HG03558 (cell line): ENCODE results near the gene MSRB1.
"Not testable (repeated sequence)": the region's sequence is repeated elsewhere in the genome, so short reads cannot be mapped to it uniquely, and the experiment has no call there.

Experiments
- ATAC-seq: cut with Tn5 transposase; IDR thresholded peaks from one replicate; pipeline ENCODE4 v1.9.1; 2021; ENCODE audit warnings: moderate number of reproducible peaks; ENCODE audit not compliant: unreplicated experiment; ENCODE audit errors: extremely low read depth

Gene MSRB1

GRCh38 chr16:1941162-1942046 is 1.6 kb downstream of the MSRB1 start:
- no peak for ATAC-seq

DNA sequence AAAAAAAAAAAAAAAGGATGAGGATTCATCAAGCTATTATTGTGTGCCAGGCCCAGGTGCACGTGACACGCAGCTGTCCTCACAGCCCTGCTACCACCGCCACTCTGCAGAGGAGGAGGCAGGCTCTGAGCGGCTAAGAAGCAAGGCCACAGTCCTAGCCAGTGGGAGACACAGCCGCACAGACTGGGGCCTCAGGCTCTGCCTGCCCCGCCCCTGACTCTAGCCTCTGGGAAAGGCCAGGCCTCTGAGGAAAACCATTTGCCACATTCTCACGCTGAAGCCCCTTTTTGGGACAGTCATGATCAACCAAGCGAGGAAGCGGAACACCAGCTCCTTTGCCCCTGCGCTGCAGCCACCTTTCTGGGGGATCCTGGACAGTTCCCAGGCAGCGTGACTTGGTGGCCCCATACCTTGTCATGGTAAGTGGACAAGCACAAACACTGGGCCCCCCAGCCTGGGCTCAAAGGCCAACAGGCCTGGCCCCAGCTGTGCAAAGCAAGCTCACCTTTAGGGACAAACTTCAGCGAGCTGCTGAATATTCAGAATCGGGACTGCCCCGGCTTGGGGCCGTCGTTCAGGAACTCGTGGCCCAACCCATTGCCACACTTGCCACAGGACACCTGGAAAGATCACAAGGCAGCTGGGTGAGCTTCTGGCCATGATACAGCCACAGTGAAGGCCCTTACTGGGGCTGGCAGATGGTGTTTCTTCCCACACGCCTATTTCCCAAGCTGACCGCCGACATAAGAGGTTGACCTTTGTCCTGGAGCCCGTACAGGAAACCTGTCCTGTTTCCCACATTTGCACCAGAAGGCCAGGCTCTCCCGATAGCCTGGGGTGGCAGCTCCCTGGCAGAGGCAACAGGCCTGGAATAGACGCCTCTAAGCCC is 2.5 kb downstream of the MSRB1 start:
- no peak for ATAC-seq

- not testable (repeated sequence) for ATAC-seq
Measured at GRCh38 chr16:1939833-1940232, 3.2 kb downstream of the MSRB1 start.

GRCh38 chr16:1938910-1939309 is 4.1 kb downstream of the MSRB1 start:
- no peak for ATAC-seq

GRCh38 chr16:1938316-1938715 is 4.7 kb downstream of the MSRB1 start:
- no peak for ATAC-seq

GRCh38 chr16:1936945-1937479 is 6.0 kb downstream of the MSRB1 start:
- ATAC-seq, result no peak

- no peak for ATAC-seq
Measured at GRCh38 chr16:1933097-1933661, 9.8 kb downstream of the MSRB1 start.

DNA sequence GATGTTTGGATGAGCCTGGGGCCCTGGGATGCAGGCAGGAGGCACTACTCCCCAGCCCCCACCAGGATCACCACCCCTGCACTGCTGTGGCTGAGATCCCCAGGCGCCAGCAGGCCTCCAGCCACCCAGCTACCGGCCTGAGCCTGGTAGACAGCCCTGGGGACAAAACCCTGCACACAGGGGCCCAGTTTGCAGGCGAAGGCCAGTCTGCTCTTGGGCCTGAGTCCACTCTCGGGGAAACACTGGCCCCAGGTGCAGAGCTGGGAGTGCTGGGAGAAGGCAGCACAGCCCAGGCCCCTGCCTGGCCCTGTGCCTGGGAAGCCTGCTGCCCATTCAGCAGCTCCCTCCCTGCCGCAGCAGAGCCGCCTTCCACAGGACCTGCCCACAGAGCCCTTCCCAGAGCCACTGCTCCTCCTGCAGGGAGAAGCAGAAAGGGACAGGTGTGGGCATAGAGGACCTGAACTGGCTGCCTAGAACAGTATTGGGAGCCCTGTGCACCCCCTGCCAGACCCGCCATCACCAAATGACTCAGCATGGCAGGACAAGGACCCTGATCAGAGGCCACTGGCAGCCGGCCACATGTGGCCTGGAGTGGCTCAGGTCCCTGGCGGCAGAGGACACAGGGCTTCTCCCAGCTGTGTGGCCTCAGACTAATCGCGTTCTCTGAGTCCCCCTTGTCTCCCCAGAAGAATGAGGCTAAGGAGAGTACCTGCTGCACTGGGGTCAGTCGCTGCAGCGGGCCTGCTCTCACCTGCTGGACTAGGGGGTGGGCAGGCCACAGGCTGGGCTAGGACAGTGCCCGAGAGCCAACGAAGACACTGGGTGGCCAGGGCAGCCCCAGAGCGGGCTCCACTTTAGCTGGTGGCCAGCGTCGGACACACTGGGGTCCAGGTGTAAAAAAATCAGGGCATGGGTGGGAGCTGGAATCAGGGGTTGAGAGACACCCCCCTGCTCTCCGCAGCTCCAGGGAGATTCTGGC is 10.7 kb downstream of the MSRB1 start:
- no peak for ATAC-seq

DNA sequence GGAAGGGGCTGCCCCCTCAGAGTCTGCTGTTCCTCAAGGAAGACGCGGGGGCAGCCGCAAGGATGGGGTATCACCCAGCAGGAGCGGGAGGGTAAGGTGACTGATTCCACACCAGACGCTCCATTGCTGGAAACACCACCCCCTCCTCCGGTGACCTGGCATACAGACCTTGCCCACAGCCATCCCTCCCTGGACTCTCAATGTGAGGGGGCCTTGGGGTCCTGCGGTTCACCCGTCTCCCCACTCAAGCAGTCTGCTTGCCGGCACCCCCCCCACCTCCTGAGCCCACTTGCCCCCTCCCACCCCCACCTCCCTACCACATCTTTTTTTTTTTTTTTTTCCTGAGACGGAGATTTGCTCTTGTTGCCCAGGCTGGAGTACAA is 12.7 kb downstream of the MSRB1 start:
- no peak for ATAC-seq

- ATAC-seq, result no peak
Measured at GRCh38 chr16:1929578-1930337, 13.2 kb downstream of the MSRB1 start.

- no peak for ATAC-seq
Measured at GRCh38 chr16:1929105-1929504, 13.9 kb downstream of the MSRB1 start.

- ATAC-seq, result no peak
Measured at GRCh38 chr16:1926271-1926670, 16.7 kb downstream of the MSRB1 start.

DNA sequence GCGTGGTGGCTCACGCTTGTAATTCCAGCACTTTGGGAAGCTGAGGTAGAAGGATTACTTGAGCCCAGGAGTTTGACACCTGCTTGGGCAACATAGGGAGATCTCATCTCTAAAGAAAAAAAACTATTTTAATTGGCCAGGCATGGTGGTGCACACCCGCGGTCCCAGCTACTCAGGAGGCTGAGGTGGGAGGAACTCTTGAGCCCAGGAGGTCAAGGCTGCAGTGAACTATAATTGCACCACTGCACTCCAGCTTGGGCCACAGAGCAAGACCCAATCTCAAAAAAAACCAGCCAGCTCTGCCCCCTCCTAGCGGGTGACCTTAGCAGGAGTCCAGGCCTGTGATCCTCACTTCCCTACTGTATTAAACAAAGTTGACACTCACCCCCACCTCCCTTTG is 18.9 kb downstream of the MSRB1 start:
- ATAC-seq, result no peak

GRCh38 chr16:1923299-1924034 is 19.5 kb downstream of the MSRB1 start:
- ATAC-seq, result no peak

- no peak for ATAC-seq
Measured at GRCh38 chr16:1922357-1922756, 20.6 kb downstream of the MSRB1 start.

DNA sequence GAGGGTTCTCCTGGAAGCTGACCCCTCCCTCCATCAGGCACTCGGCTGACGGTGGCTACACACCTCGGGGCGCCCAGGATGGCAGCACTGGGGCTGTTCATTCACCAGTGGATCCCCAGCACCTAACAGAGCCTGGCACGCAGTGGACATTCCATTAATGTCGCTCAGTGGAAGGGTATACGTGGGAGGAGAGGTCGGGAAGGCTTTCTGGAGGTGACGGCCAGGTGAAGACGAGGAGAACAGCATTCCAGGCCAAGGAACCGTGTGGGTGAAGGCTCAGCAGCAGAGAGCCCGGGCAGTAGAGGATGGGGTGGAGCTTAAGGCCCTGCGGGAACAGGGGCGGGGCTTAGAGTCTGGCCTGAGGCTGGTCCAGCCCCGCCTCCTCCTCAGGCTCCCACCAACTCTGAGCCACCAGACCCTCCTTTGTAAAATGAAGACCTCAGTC is 22.2 kb downstream of the MSRB1 start:
- ATAC-seq, result no peak

- not testable (repeated sequence) for ATAC-seq
Measured at GRCh38 chr16:1920122-1920521, 22.9 kb downstream of the MSRB1 start.
